AG08395 (cell line): Measurements from ENCODE around the gene TMEM72.

Experiments
- DNase-seq: peaks from one replicate; pipeline ENCODE4 v3.0.0; 2012; ENCODE audit warnings: mixed read lengths, low spot score

The TMEM72 gene

GRCh38 chr10:44980309-44981171 lies 69.4 kb downstream of the TMEM72 start:
- no peak for DNase-seq

GRCh38 chr10:44981172-44982113 lies 70.3 kb downstream of the TMEM72 start:
- peak; percentile 88 for DNase-seq

- DNase-seq, result no peak
Observed at GRCh38 chr10:44982114-44982460, 71.0 kb downstream of the TMEM72 start.

GRCh38 chr10:44982496-44982895 lies 71.4 kb downstream of the TMEM72 start:
- DNase-seq, result no peak

GRCh38 chr10:44983066-44983894 lies 72.1 kb downstream of the TMEM72 start:
- DNase-seq, result no peak

- DNase-seq, result no peak
Observed at GRCh38 chr10:44983895-44984278, 72.8 kb downstream of the TMEM72 start.

- DNase-seq, result no peak
Observed at GRCh38 chr10:44984671-44985101, 73.5 kb downstream of the TMEM72 start.

- no peak for DNase-seq
Observed at GRCh38 chr10:44985175-44985681, 74.1 kb downstream of the TMEM72 start.

- DNase-seq, result no peak
Observed at GRCh38 chr10:44986179-44986578, 75.0 kb downstream of the TMEM72 start.
